NCI-H510A (cell line): ENCODE measurements around the gene SIDT2.
"Not testable (repeated sequence)": the region's sequence is repeated elsewhere in the genome, so short reads cannot be mapped to it uniquely, and the experiment has no call there.

Experiments
- DNase-seq: peaks from one replicate; lab custom pipeline; 2025; lab: John Stamatoyannopoulos, UW

SIDT2 gene

GRCh38 chr11:117172724-117173421 is 5.7 kb upstream of the SIDT2 start:
- DNase-seq, result no peak

DNA sequence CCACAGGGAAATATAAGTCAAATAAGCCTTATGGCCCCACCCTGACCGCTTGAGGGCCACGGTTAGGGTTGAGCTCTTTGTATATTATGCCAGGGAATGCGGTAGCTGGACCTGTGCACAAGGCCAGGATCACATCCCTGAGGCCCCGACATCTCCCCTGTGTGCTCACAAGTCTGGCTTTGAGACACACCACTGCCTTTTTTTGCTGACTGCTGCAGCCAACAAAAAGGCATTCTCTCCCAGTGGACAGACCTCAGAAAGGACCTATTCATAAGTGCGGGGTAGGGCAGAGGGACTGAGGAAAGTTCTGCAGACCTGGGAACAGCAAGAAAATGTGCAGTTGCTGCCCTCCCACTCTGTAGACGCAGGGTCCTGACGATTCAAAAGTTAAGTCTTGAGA is 3.4 kb upstream of the SIDT2 start:
- no peak for DNase-seq

DNA sequence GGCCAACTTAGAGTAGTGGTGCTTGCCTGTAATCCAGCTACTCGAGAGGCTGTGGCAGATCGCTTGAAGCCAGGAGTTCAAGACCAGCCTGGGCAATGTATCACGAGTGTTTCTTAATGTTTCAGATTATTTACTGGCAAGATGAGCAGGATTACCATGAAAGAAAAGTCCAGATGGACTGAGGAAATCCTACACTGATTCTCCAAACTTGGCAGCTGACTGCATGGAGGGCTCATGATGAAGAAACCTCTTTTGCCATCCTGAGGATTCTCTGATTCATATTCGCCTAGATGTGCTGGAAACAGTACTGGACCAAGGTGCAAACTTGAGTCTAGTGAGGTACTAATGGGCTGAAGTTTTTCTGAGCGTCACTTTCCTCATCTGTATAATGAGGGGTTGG is 2.8 kb upstream of the SIDT2 start:
- DNase-seq, result no peak

DNA sequence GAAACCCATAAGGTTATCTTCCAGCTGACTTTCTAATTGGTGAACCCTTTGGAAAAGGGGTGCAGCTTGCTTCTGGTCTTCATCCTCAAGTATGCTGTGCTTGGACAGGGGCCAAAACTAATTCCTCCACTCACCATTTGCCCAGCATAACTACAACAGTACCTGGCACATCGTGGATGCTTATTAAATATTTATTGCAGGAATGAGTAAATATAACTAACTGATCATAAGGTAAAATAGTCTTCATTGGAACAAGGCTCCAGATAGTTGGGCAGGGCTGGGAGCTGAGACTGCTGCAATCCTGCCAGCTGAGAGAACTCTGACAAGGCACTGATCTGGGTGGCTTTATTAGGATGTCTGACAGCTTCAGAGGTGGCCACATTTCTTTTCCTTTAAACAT is 2.4 kb upstream of the SIDT2 start:
- no peak for DNase-seq

DNA sequence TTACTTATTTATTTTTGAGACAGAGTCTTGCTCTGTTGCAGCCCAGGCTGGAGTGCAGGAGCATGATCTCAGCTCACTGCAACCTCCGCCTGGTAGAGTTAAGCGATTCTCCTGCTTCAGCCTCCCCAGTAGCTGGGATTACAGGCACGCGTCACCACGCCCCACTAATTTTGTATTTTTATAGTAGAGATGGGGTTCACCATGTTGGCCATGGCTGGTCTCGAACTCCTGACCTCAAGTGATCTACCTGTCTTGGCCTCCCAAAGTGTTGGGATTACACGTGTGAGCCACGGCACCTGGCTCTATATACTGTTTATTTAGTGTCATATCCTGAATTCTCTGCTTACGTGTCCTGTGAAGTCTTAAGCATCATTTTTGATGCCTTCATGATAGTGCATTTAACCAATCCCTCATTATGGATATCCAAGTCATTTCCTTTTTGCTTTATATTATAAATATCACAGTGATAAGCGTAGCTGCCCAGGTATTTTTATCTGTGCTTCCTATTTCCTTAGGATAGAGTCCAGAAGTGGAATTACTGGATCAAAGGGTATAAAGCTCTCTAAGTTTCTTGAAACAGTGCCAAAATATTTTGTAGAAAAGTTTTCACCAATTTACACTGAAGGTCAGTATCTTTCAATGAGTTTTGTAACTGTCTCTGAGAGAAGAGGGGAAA is 871 bp upstream of the SIDT2 start:
- no peak for DNase-seq

- DNase-seq, result no peak
Measured at GRCh38 chr11:117179048-117179999, 781 bp downstream of the SIDT2 start.

GRCh38 chr11:117180020-117180419 is 1.5 kb downstream of the SIDT2 start:
- DNase-seq, result no peak

GRCh38 chr11:117180661-117181585 is 2.4 kb downstream of the SIDT2 start:
- DNase-seq, result peak; percentile 47

DNA sequence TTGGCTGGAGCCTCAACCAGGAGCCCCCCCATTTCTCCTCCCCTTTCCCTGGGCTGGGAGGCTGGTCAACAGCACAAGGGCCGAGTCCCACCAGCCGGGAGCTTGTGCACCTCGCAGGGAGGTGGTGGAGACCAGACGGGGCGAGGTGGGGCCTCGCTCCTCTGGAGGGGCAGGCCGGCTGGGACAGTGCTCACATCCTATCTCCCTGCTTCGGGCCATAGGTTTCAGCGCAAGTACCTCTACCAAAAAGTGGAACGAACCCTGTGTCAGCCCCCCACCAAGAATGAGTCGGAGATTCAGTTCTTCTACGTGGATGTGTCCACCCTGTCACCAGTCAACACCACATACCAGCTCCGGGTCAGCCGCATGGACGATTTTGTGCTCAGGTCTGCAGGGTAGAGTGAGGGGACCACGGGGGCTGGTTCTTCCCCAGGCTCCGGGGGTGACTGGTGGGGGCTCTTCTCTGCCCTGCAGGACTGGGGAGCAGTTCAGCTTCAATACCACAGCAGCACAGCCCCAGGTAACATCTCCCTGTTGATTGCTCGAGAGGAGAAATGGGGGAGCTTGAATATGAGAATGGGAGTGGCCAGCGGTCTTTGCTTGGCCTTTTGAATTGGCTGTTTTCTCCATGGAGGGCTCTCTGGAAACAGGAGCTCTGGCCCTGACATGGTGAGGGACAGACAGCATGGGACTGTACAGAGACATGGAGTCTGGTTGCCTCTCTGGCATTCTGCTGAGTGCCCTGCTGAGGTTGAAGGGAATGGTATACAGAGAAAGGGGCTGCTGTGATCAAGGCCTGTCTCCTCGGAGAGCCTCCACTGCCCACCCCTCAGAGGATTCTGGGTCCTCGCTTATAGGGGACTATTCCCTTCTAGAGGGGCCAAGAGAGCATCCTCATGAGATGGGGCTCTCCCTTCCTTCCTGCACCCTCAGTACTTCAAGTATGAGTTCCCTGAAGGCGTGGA is 3.3 kb downstream of the SIDT2 start:
- DNase-seq, result no peak

DNA sequence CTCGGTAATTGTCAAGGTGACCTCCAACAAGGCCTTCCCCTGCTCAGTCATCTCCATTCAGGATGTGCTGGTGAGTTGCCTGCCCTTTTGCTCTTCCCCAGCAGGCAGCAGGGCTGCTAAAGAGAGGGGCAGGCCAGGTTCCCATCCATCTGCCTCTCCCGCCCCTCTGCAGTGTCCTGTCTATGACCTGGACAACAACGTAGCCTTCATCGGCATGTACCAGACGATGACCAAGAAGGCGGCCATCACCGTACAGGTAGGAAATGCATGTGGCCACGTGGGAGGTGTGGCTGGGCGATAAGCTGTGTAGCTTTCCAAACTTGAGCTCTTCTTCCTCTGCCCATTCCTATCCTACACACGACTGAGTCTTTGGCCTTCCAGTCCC is 4.0 kb downstream of the SIDT2 start:
- DNase-seq, result no peak

DNA sequence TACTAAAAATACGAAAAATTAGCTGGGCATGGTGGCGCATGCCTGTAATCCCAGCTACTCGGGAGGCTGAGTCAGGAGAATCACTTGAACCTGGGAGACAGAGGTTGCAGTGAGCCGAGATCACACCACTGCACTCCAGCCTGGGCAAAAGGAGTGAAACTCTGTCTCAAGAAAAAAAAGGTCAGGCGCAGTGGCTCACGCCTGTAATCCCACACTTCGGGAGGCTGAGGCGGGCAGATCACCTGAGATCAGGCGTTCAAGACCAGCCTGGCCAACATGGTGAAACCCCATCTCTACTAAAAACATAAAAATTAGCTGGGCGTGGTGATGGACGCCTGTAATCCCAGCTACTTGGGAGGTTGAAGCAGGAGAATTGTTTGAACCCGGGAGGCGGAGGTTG is 4.6 kb downstream of the SIDT2 start:
- DNase-seq, result not testable (repeated sequence)

GRCh38 chr11:117183724-117184349 is 5.3 kb downstream of the SIDT2 start:
- DNase-seq, result peak; percentile 83

DNA sequence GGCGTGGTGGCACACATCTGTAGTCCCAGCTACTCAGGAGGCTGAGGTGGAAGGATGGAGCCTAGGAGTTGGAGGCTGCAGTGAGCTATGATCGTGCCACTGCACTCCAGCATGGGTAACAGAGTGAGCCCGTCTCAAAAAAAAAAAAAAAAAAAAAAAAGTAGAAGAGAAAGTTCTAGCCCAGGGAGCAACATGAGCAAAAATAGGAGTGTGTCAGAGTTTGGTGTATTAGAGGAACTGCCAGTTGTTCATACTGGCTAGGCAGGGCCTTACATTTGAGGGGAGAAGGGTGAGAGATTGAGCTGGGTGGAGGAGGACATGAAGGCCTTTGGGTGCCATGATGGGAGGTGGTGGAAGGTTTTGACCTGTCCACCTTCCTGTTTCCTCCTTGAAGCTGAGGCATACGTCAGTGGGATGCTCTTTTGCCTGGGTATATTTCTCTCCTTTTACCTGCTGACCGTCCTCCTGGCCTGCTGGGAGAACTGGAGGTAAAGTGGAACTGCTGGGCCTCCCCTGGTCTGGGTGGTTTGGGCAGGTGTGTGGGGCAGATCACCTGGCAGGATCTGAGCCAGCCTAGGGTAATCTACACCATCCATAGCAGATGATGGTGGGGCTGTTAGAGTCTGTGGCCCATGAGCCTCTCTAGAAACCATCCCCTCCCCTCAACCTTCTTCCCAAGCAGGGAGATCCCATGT is 7.3 kb downstream of the SIDT2 start:
- no peak for DNase-seq

DNA sequence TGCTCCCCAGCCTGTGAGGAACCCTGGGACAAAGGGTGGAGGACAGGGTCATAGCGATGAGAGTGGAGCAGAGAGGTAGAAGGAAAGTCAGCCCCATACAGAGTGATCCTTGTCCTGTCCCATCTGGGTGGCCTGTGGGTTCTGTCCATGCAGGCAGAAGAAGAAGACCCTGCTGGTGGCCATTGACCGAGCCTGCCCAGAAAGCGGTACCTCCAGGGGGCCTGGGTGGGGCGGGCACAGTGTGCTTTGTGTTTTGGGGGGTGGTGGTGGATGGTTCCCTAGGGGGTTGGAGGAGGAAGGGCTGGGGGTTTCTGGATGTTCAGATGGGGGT is 7.9 kb downstream of the SIDT2 start:
- DNase-seq, result no peak

DNA sequence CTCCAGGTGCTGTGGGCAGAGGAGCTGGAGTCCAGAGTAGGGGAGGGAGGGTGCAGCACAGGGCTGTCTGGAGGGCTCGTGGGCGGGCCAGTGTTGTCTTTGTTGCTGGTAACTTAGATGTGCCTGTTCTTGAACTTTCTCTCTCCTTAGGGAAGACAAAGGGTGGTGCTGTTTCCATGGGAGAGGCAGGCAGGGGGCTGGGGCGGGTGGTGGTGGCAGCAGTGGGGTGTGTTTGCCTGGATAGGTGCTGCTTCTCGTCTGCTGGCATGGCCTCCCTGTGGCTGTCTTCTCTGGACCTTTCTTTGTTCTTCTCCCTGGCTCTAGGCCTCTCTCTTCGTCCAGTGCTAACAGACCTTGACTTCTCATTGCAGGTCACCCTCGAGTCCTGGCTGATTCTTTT is 8.5 kb downstream of the SIDT2 start:
- DNase-seq, result no peak

DNA sequence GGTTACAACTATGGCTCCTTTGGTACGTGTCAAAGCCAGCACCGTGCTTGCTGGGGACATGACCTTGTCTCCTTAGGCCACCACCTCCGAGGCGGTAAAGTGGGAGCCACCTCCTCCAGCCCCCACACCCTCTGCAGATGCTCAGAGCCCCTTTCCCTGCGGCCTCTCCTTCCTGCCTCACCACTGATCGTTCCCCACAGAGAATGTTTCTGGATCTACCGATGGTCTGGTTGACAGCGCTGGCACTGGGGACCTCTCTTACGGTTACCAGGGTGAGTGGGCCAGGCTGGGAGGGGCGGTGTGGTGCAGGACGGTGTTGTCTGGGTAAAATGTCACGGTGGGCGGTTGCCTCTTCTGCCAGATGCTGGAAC is 8.9 kb downstream of the SIDT2 start:
- no peak for DNase-seq

DNA sequence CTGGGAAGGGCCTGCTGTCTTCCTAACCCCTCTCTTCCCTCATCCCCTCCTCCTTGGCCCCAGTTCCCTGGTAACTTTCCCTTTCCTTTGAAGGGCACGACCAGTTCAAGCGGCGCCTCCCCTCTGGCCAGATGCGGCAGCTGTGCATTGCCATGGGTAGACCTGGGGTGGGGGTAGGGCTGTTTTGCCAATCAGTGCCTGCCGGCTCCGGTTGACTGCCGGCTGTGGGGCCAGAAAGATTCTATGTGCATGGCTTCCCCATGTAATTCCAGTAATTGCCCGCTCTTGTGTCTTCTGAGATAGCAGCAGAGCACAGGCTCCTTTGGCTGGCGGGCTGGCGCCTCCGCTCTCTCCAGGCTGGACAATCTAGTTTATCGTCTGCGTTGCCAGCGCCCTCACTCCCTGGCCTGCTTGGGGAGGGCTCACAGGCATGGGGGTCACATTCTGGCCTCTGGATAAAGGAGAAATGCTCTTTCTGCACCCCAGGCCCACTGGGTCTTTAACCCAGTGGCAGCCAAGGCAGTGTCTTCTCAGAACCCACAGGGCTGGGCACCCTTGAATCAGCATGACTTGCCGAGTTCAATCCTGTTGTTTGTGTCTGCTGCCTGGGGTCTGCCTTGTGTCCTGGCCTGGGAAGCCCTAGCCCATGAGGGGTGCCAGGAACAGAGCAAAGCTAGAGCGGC is 9.4 kb downstream of the SIDT2 start:
- DNase-seq, result no peak

- no peak for DNase-seq
Measured at GRCh38 chr11:117188620-117189081, 10.1 kb downstream of the SIDT2 start.
